Tibial nerve (tissue), 4 donors: ENCODE measurements around the gene MC1R. TPM values are rescaled to one million over a fixed set of nuclear protein-coding genes. Genes with fewer than 3 reads are reported as not detected.

Experiments
- DNase-seq, 2 donors: peaks; one replicate each; pipeline ENCODE4 v3.0.0-alpha.2; 2019; ENCODE audit warnings: low spot score in 2 of 2
- H3K27ac ChIP-seq, 4 donors: fragments of 200-600 bp; sonication (generic) in 3 of 4; one replicate each; pipeline ENCODE4 v1.5.1; 2017 to 2019; ENCODE audit warnings: mild to moderate bottlenecking in 1 of 4
- H3K27me3 ChIP-seq, 2 donors: fragments of 200-600 bp; sonication (generic) in 1 of 2; one replicate each; pipeline versions ENCODE4 v1.5.1 to v1.6.0; 2017 to 2019
- H3K36me3 ChIP-seq, 3 donors: fragments of 200-600 bp; sonication (generic); one replicate each; pipeline ENCODE4 v1.5.1; 2018 to 2019
- H3K4me1 ChIP-seq, 4 donors: fragments of 200-600 bp; sonication (generic) in 3 of 4; one replicate each; pipeline ENCODE4 v1.5.1; 2017 to 2019
- H3K4me3 ChIP-seq, 4 donors: fragments of 200-600 bp; sonication (generic) in 3 of 4; one replicate each; pipeline ENCODE4 v1.5.1; 2017 to 2019; ENCODE audit warnings: mild to moderate bottlenecking in 1 of 4, moderate library complexity in 1 of 4
- H3K9me3 ChIP-seq, 4 donors: fragments of 200-600 bp; sonication (generic) in 3 of 4; one replicate each; pipeline ENCODE4 v1.5.1; 2017 to 2019
- CTCF ChIP-seq, 5 experiments: fragments of 200-600 bp in 3 of 5; fragments of 450-650 bp in 2 of 5; sonication (generic) in 3 of 5; IDR thresholded peaks; one replicate each; pipeline ENCODE4 v1.5.1; 2016 to 2019; ENCODE audit warnings: antibody characterized with exemption in 5 of 5, mild to moderate bottlenecking in 3 of 5, moderate library complexity in 2 of 5
- EP300 ChIP-seq, 2 donors: sonication (generic); formaldehyde crosslinking; IDR thresholded peaks; one replicate each; pipeline ENCODE4 v1.6.1; 2017; ENCODE audit warnings: antibody characterized with exemption in 2 of 2, mild to moderate bottlenecking in 1 of 2
- POLR2A ChIP-seq, 2 donors: fragments of 450-650 bp; IDR thresholded peaks; one replicate each; pipeline ENCODE4 v1.6.1; 2017; ENCODE audit warnings: antibody characterized with exemption in 2 of 2, mild to moderate bottlenecking in 2 of 2, moderate library complexity in 2 of 2
- WGBS, 2 donors: methylation state at CpG; one replicate each; pipeline ENCODE4 v1.1.5; 2018; 5-methylcytosine and 5-hydroxymethylcytosine counted together
- total RNA-seq, 4 donors: library from RNA; depleted of rRNA; stranded (reverse); fragments of >200 nt; gene quantifications; one replicate each; pipeline ENCODE4 v1.1.0, GENCODE V29; 2016

MC1R gene
- total RNA-seq: 10 to 100 TPM in 1 of 4 donors, 1 to 10 TPM in 3; 3.3 to 15.7 (median 6.9) TPM

- TF ChIP-seq EP300 (IDR thresholded peaks at IDR 0.05) (no peak), CTCF (IDR thresholded peaks at IDR 0.05) (peak in 4 of 5 experiments; percentile 8 to 45 (median 32))
- WGBS, 2 donors: 4 to 9% methylated on average over 21 to 23 of the region's 23 CpGs
Measured at GRCh38 chr16:89918453-89919347, at the start of gene MC1R. TSS of gene MC1R (plus strand) at chr16:89918862. CDS start at chr16:89919259, 397 bp downstream.

GRCh38 chr16:89869911-89870310, 48.8 kb upstream of the MC1R start:
- 92 to 94% methylated on average over 10 to 12 of the region's 12 CpGs for WGBS, 2 donors
- H3K9me3 ChIP-seq: peaks cover 0 to 12% (median 0%) of the 10 kb centered on the region in 4 donors
- H3K4me1 ChIP-seq: peaks cover 0 to 18% (median 9%) of the 10 kb centered on the region in 4 donors
- TF ChIP-seq CTCF (IDR thresholded peaks at IDR 0.05): no peak
- TF ChIP-seq POLR2A (IDR thresholded peaks at IDR 0.05): no peak
- no peak for TF ChIP-seq EP300 (IDR thresholded peaks at IDR 0.05)
- H3K27me3 ChIP-seq: no peaks in the 10 kb centered on the region
- no peak overlapping the region for H3K4me3 ChIP-seq
- H3K27ac ChIP-seq: no peak overlapping the region
- no peak for DNase-seq
- peaks cover 0 to 19% (median 0%) of the 10 kb centered on the region in 3 donors for H3K36me3 ChIP-seq

More at GRCh38 chr16:89918453-89919347, at the start of gene MC1R:
- DNase-seq: no peak
- Histone ChIP-seq H3K4me1 (peaks cover 0 to 76% (median 39%) of the 10 kb centered on the region in 4 donors), H3K27me3 (peaks cover 0 to 14% of the 10 kb centered on the region in 2 donors), H3K27ac (peak within 1 kb of the TSS in 3 of 4 donors; percentile 5 to 63 (median 47)), H3K36me3 (peaks cover 0 to 2% (median 0%) of the 10 kb centered on the region in 3 donors), H3K4me3 (peak within 1 kb of the TSS; percentile 20 to 49 (median 32)), H3K9me3 (no peaks in the 10 kb centered on the region)

GRCh38 chr16:89870440-89870839, 48.2 kb upstream of the MC1R start:
- Histone ChIP-seq H3K27ac (no peak overlapping the region), H3K9me3 (peaks cover 0 to 12% (median 0%) of the 10 kb centered on the region in 4 donors), H3K4me1 (peaks cover 0 to 22% (median 11%) of the 10 kb centered on the region in 4 donors), H3K4me3 (no peak overlapping the region), H3K36me3 (peaks cover 0 to 23% (median 0%) of the 10 kb centered on the region in 3 donors), H3K27me3 (no peaks in the 10 kb centered on the region)
- 94% methylated on average over 6 of the region's 6 CpGs for WGBS, 2 donors
- DNase-seq: no peak
- TF ChIP-seq POLR2A (IDR thresholded peaks at IDR 0.05) (no peak), EP300 (IDR thresholded peaks at IDR 0.05) (no peak), CTCF (IDR thresholded peaks at IDR 0.05) (no peak)

GRCh38 chr16:89871895-89872294, 46.8 kb upstream of the MC1R start:
- TF ChIP-seq CTCF (IDR thresholded peaks at IDR 0.05) (no peak), EP300 (IDR thresholded peaks at IDR 0.05) (no peak), POLR2A (IDR thresholded peaks at IDR 0.05) (no peak)
- no peak for DNase-seq
- Histone ChIP-seq H3K9me3 (peaks cover 0 to 12% (median 0%) of the 10 kb centered on the region in 4 donors), H3K27ac (peak overlapping the region in 1 of 4 donors; percentile 100), H3K4me3 (no peak overlapping the region), H3K27me3 (no peaks in the 10 kb centered on the region), H3K36me3 (peaks cover 0 to 28% (median 0%) of the 10 kb centered on the region in 3 donors), H3K4me1 (peaks cover 0 to 30% (median 11%) of the 10 kb centered on the region in 4 donors)
- WGBS, 2 donors: 88 to 93% methylated on average over 9 of the region's 9 CpGs
